Stimulated activated CD8-positive, alpha-beta memory T cell treated with anti-CD3 and anti-CD28 coated beads, Interleukin-2, amount 100 ng/mL, for 1 hour (primary cell): ENCODE data around the gene MUC22.
"Not testable (repeated sequence)": the region's sequence is repeated elsewhere in the genome, so short reads cannot be mapped to it uniquely, and the experiment has no call there.

ENCODE experiments used
- DNase-seq, 2 donors: peaks; one replicate each; pipeline ENCODE4 v3.0.0-alpha.2; 2020; ENCODE audit warnings: low read depth in 2 of 2

Gene MUC22

GRCh38 chr6:31010393-31011060 lies at the start of gene MUC22:
MUC22 (plus strand) TSS chr6:31010474; CDS start chr6:31010707, 233 bp downstream.
- DNase-seq, result no peak

- no peak for DNase-seq
Measured at GRCh38 chr6:30960907-30961673, 49.2 kb upstream of the MUC22 start.

- DNase-seq, result no peak
Measured at GRCh38 chr6:30962716-30963115, 47.6 kb upstream of the MUC22 start.

GRCh38 chr6:30963641-30964040 lies 46.6 kb upstream of the MUC22 start:
- DNase-seq, result no peak

GRCh38 chr6:30964075-30964474 lies 46.2 kb upstream of the MUC22 start:
- no peak for DNase-seq

- no peak for DNase-seq
Measured at GRCh38 chr6:30965140-30965601, 45.1 kb upstream of the MUC22 start.

GRCh38 chr6:30966154-30966553 lies 44.1 kb upstream of the MUC22 start:
- no peak for DNase-seq

- DNase-seq, result not testable (repeated sequence)
Measured at GRCh38 chr6:30969171-30969570, 41.1 kb upstream of the MUC22 start.

GRCh38 chr6:30970946-30971345 lies 39.3 kb upstream of the MUC22 start:
- DNase-seq, result no peak

GRCh38 chr6:30972816-30973215 lies 37.5 kb upstream of the MUC22 start:
- DNase-seq, result no peak

GRCh38 chr6:30974490-30975252 lies 35.6 kb upstream of the MUC22 start:
- DNase-seq, result no peak

- DNase-seq, result no peak
Measured at GRCh38 chr6:30979141-30979540, 31.1 kb upstream of the MUC22 start.

GRCh38 chr6:30979690-30980089 lies 30.6 kb upstream of the MUC22 start:
- DNase-seq, result no peak

- DNase-seq, result no peak
Measured at GRCh38 chr6:30981942-30982772, 28.1 kb upstream of the MUC22 start.

GRCh38 chr6:30983439-30983838 lies 26.8 kb upstream of the MUC22 start, which contains the start of gene MUC21:
MUC21 (plus strand) TSS chr6:30983718; CDS start chr6:30983959, 241 bp downstream.
- no peak for DNase-seq

GRCh38 chr6:30985490-30985889 lies 24.8 kb upstream of the MUC22 start:
- DNase-seq, result no peak

- DNase-seq, result no peak
Measured at GRCh38 chr6:30987304-30987703, 23.0 kb upstream of the MUC22 start.

- DNase-seq, result no peak
Measured at GRCh38 chr6:30988209-30988825, 22.0 kb upstream of the MUC22 start.

GRCh38 chr6:30990422-30991086 lies 19.7 kb upstream of the MUC22 start:
- no peak for DNase-seq

- DNase-seq, result no peak
Measured at GRCh38 chr6:30991891-30992290, 18.4 kb upstream of the MUC22 start.
